Measurements from ENCODE around the gene S100A7.
"Not testable (repeated sequence)": the region's sequence is repeated elsewhere in the genome, so short reads cannot be mapped to it uniquely, and the experiment has no call there.

S100A7 gene

GRCh38 chr1:153417136-153417888 is 43.1 kb downstream of the S100A7 start:
- no peak overlapping the region for H3K14ac ChIP-seq (ENCODE audit: low read length)
- no CpG with 5 or more reads among the region's 12 CpGs for WGBS, 2 donors (ENCODE audit: extremely low coverage in 2 of 2, insufficient read length in 2 of 2, insufficient replicate concordance in 1 of 2)
- H3K4me2 ChIP-seq (ENCODE audit: insufficient read depth, low read length, poor library complexity, severe bottlenecking) = no peak overlapping the region
- no peaks in the 10 kb centered on the region for H3K9me3 ChIP-seq (replicated peaks in 1 of 2; ENCODE audit: control insufficient read depth in 2 of 2, insufficient read depth in 1 of 2, low read depth in 1 of 2, low read length in 2 of 2)
- no peak overlapping the region for H2BK12ac ChIP-seq (ENCODE audit: low read length)
- H2BK15ac ChIP-seq (ENCODE audit: low read length) = no peak overlapping the region
- H3K18ac ChIP-seq (ENCODE audit: low read length) = no peak overlapping the region
- peaks cover 0 to 5% (median 0%) of the 10 kb centered on the region in 3 experiments for H3K27me3 ChIP-seq (ENCODE audit: control insufficient read depth in 3 of 3, insufficient read depth in 3 of 3, low read depth in 1 of 3, low read length in 3 of 3)
- H3K36me3 ChIP-seq (replicated peaks in 1 of 2; ENCODE audit: control insufficient read depth in 2 of 2, insufficient read depth in 2 of 2, low read length in 2 of 2) = no peaks in the 10 kb centered on the region
- H4K91ac ChIP-seq (ENCODE audit: low read depth, low read length, poor library complexity) = no peak overlapping the region
- H3K9ac ChIP-seq (ENCODE audit: low read depth, low read length, poor library complexity) = no peak overlapping the region
- DNase-seq (ENCODE audit: low spot score) = no peak
- no peak overlapping the region for H2BK5ac ChIP-seq (ENCODE audit: low read length)
- H3K4me1 ChIP-seq (ENCODE audit: control insufficient read depth in 2 of 2, insufficient read depth in 1 of 2, low read depth in 1 of 2, low read length in 2 of 2) = no peaks in the 10 kb centered on the region
- no peak overlapping the region for H4K8ac ChIP-seq (ENCODE audit: low read depth, low read length)
- H3K4ac ChIP-seq (ENCODE audit: low read length) = no peak overlapping the region
- H2BK120ac ChIP-seq (ENCODE audit: low read depth, low read length) = no peak overlapping the region
- no peak overlapping the region for H2AK5ac ChIP-seq (ENCODE audit: low read depth, low read length)
- no peak overlapping the region for H3K4me3 ChIP-seq (ENCODE audit: low read length in 2 of 2)
- no peak overlapping the region for H2AFZ ChIP-seq (ENCODE audit: low read length)
- H3K23ac ChIP-seq (ENCODE audit: low read depth, low read length, poor library complexity) = no peak overlapping the region
- H3K79me1 ChIP-seq (ENCODE audit: low read depth, low read length) = no peaks in the 10 kb centered on the region
- no peak overlapping the region for H3K27ac ChIP-seq (replicated peaks; ENCODE audit: low read length)

GRCh38 chr1:153415850-153416570 is 44.4 kb downstream of the S100A7 start, which contains the start of gene S100A7A:
Gene S100A7A, plus strand, starts transcription at chr1:153416520. Its CDS starts 1,563 bp downstream, at chr1:153418083.
- H3K9ac ChIP-seq (ENCODE audit: low read depth, low read length, poor library complexity) = no peak within 1 kb of the TSS
- H2AFZ ChIP-seq (ENCODE audit: low read length) = no peak within 1 kb of the TSS
- peaks cover 0 to 5% (median 0%) of the 10 kb centered on the region in 3 experiments for H3K27me3 ChIP-seq (ENCODE audit: control insufficient read depth in 3 of 3, insufficient read depth in 3 of 3, low read depth in 1 of 3, low read length in 3 of 3)
- no peak within 1 kb of the TSS for H3K23ac ChIP-seq (ENCODE audit: low read depth, low read length, poor library complexity)
- no peak within 1 kb of the TSS for H3K4ac ChIP-seq (ENCODE audit: low read length)
- H4K8ac ChIP-seq (ENCODE audit: low read depth, low read length) = no peak within 1 kb of the TSS
- no peaks in the 10 kb centered on the region for H3K79me1 ChIP-seq (ENCODE audit: low read depth, low read length)
- DNase-seq (ENCODE audit: low spot score) = no peak
- no peak within 1 kb of the TSS for H3K4me2 ChIP-seq (ENCODE audit: insufficient read depth, low read length, poor library complexity, severe bottlenecking)
- no peak within 1 kb of the TSS for H4K91ac ChIP-seq (ENCODE audit: low read depth, low read length, poor library complexity)
- H2BK120ac ChIP-seq (ENCODE audit: low read depth, low read length) = no peak within 1 kb of the TSS
- no peak within 1 kb of the TSS for H2BK15ac ChIP-seq (ENCODE audit: low read length)
- H2BK5ac ChIP-seq (ENCODE audit: low read length) = no peak within 1 kb of the TSS
- H3K27ac ChIP-seq (replicated peaks; ENCODE audit: low read length) = no peak within 1 kb of the TSS
- no CpG with 5 or more reads among the region's 6 CpGs for WGBS, 2 donors (ENCODE audit: extremely low coverage in 2 of 2, insufficient read length in 2 of 2, insufficient replicate concordance in 1 of 2)
- no peaks in the 10 kb centered on the region for H3K4me1 ChIP-seq (ENCODE audit: control insufficient read depth in 2 of 2, insufficient read depth in 1 of 2, low read depth in 1 of 2, low read length in 2 of 2)
- no peak within 1 kb of the TSS for H2AK5ac ChIP-seq (ENCODE audit: low read depth, low read length)
- H3K36me3 ChIP-seq (replicated peaks in 1 of 2; ENCODE audit: control insufficient read depth in 2 of 2, insufficient read depth in 2 of 2, low read length in 2 of 2) = no peaks in the 10 kb centered on the region
- no peak within 1 kb of the TSS for H3K18ac ChIP-seq (ENCODE audit: low read length)
- no peak within 1 kb of the TSS for H3K4me3 ChIP-seq (ENCODE audit: low read length in 2 of 2)
- H2BK12ac ChIP-seq (ENCODE audit: low read length) = no peak within 1 kb of the TSS
- H3K14ac ChIP-seq (ENCODE audit: low read length) = no peak within 1 kb of the TSS
- no peaks in the 10 kb centered on the region for H3K9me3 ChIP-seq (replicated peaks in 1 of 2; ENCODE audit: control insufficient read depth in 2 of 2, insufficient read depth in 1 of 2, low read depth in 1 of 2, low read length in 2 of 2)

GRCh38 chr1:153413961-153414360 is 46.5 kb downstream of the S100A7 start:
- H3K18ac ChIP-seq (ENCODE audit: low read length); H2AFZ ChIP-seq (ENCODE audit: low read length); H2BK15ac ChIP-seq (ENCODE audit: low read length); H4K8ac ChIP-seq (ENCODE audit: low read depth, low read length); DNase-seq (ENCODE audit: low spot score); H3K4me3 ChIP-seq (ENCODE audit: low read length in 2 of 2); H2BK120ac ChIP-seq (ENCODE audit: low read depth, low read length); H3K9ac ChIP-seq (ENCODE audit: low read depth, low read length, poor library complexity); H2BK12ac ChIP-seq (ENCODE audit: low read length); H3K27me3 ChIP-seq (ENCODE audit: control insufficient read depth in 3 of 3, insufficient read depth in 3 of 3, low read depth in 1 of 3, low read length in 3 of 3); H3K23ac ChIP-seq (ENCODE audit: low read depth, low read length, poor library complexity); H2BK5ac ChIP-seq (ENCODE audit: low read length); H3K9me3 ChIP-seq (replicated peaks in 1 of 2; ENCODE audit: control insufficient read depth in 2 of 2, insufficient read depth in 1 of 2, low read depth in 1 of 2, low read length in 2 of 2); H2AK5ac ChIP-seq (ENCODE audit: low read depth, low read length); H3K79me1 ChIP-seq (ENCODE audit: low read depth, low read length); H3K4me1 ChIP-seq (ENCODE audit: control insufficient read depth in 2 of 2, insufficient read depth in 1 of 2, low read depth in 1 of 2, low read length in 2 of 2); H4K91ac ChIP-seq (ENCODE audit: low read depth, low read length, poor library complexity); H3K36me3 ChIP-seq (replicated peaks in 1 of 2; ENCODE audit: control insufficient read depth in 2 of 2, insufficient read depth in 2 of 2, low read length in 2 of 2); H3K27ac ChIP-seq (replicated peaks; ENCODE audit: low read length); H3K4ac ChIP-seq (ENCODE audit: low read length); H3K14ac ChIP-seq (ENCODE audit: low read length); H3K4me2 ChIP-seq (ENCODE audit: insufficient read depth, low read length, poor library complexity, severe bottlenecking): not testable (repeated sequence)
